GM19455 (cell line): ENCODE data around the gene PRPF31.
A peak's percentile ranks its signal among the peaks of the same experiment; 100 is the strongest.
"Not testable (repeated sequence)": the region's sequence is repeated elsewhere in the genome, so short reads cannot be mapped to it uniquely, and the experiment has no call there.

Experiments
- ATAC-seq: cut with Tn5 transposase; IDR thresholded peaks from one replicate; pipeline ENCODE4 v1.9.1; 2021; ENCODE audit not compliant: unreplicated experiment

PRPF31 gene, protein sequence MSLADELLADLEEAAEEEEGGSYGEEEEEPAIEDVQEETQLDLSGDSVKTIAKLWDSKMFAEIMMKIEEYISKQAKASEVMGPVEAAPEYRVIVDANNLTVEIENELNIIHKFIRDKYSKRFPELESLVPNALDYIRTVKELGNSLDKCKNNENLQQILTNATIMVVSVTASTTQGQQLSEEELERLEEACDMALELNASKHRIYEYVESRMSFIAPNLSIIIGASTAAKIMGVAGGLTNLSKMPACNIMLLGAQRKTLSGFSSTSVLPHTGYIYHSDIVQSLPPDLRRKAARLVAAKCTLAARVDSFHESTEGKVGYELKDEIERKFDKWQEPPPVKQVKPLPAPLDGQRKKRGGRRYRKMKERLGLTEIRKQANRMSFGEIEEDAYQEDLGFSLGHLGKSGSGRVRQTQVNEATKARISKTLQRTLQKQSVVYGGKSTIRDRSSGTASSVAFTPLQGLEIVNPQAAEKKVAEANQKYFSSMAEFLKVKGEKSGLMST

DNA sequence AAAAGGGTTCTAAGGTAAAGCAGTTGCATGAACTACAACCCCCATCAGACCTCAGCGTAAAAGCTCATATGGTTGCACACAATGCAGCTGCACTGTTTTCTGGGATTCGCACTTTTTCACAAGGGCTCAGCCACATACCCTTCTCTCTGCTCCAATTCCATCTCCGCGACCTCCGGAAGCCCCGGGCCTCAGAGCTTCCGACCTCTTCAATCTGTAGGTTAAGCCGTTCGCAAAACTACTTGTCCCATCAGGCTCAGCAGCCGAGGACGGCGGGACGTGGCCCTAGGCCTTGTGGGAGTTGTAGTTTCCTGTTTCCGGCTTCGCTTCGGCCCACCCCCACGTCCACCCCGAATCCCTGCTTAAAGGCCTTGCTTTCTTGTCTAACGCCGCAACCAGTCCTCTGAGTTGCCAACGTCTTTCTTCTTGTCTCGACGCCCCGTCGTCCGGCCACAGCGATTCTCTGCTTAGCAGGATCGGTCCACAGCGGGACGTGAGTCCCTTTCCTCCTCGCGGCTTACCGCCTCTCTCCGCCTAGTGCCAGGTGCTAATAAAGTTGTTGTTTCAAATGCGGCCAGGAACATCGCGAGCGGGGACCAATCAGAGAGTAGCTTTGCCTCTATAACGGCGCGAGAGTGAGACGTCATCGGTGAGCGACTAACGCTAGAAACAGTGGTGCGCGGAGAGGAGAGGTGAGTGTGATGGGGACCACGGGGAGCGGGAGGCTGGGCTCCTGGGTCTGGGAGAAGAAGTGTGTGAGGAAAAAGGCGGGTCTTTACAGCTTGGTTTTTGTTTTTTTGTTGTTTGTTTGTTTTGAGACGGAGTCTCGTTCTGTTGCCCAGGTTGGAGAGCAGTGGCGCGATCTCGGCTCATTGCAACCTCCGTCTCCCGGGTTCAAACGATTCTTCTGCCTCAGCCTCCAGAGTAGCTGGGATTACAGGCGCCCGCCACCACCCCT, at the start of gene PRPF31, which contains the start of gene TFPT:
Gene PRPF31, plus strand, starts transcription at position 646 of the 955 bp plus-strand sequence. CDS start 2,525 bp downstream, outside the sequence.
Gene TFPT, minus strand, starts transcription at position 549 of the 955 bp plus-strand sequence. Its CDS starts 388 bp downstream, at position 161.
- peak; percentile 87 for ATAC-seq

DNA sequence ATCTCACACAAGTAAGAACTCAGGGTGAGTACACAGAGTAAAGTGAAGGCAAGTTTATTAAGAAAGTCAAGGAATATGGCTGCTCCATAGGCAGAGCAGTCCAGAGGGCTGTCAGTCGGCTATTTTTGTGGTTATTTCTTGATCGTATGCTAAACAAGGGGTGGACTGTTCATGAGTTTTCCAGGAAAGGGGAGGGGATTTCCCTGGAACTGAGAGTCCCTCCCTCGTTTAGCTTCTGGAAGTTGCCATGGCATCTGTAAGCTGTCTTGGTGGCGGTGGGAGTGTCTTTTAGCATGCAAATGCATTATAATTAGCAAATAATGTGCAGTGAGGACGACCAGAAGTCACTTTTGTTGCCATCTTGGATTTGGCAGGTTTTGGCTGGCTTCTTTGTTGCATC, 46.1 kb upstream of the PRPF31 start:
- no peak for ATAC-seq

DNA sequence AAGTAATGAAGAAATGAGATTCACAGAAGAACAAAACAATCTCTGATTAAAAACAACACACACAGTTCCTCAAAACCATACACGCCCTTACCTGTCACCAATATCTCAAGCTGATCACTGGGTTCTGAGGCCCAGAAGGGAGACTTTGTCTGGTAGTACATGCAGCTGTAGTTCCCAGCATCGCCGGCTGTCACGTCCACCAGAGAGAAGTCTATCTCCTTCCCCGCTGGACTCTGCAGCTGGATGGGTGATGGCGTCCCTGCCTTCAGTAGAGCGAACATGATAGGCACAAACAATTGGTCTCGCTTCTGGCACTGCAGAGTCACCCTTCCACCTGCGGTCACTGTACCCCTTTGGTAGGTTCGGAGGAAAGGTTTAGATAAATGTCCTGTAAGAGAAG, 41.7 kb upstream of the PRPF31 start:
- ATAC-seq: no peak

DNA sequence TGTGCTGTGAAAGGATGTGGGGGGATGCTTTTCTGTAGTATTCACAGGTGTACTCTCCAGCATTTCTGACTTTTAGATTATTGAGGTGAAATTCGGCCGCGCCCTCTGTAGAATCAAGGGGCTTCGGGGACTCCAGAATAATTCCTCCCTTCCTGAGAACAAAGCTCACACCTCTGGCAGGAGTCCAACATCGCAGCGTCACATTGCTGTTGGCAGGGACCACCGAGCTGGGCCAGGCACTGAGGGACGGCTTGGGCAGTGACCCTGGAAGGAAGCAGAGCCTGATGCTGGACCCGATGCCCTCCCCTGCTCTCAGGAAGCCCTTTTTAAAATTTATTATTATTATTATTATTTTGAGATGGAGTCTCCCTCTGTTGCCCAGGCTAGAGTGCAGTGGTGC, 40.7 kb upstream of the PRPF31 start:
- no peak for ATAC-seq

DNA sequence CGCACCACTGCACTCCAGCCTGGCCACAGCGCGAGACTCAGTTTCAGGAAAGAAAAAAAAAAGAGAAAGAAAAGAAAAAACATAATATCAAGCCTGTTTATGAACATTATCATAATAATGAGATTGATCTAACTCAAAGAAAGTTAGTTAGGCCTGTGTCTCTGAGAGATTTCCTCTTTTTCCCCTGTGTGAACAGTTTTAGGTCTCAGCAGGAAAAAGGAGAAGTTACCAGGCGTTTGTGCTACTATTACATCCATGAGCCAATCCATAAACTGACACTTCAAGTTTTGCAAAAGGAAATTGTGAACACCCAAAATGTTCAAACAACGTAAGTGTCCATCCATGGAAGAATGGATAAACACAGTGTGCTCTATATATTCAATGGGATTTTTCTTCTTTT, 38.2 kb upstream of the PRPF31 start:
- ATAC-seq: no peak

DNA sequence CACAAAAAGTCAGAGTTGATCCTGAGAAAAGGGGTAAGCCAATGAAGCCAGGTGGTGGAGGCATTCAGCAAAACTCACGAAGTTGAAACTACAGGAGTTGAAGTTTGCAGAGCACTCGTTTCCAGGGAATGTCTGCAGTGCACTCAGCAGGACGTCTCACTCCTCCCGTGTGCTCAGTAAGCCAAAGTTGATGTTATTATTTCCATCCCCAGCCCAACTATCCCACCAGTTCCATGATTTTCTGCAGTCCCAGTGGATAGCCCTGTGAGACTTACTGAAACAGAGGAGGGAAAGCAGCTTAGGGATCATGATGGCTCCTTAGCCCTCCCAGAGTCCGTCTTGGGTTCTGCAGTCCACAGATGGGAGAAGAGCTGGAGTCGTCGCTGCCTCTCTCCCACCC, 34.5 kb upstream of the PRPF31 start, which contains the start of gene TARM1:
Gene TARM1, minus strand, starts transcription at position 334 of the 400 bp plus-strand sequence. Its CDS starts 25 bp downstream, at position 309.
- ATAC-seq: no peak

DNA sequence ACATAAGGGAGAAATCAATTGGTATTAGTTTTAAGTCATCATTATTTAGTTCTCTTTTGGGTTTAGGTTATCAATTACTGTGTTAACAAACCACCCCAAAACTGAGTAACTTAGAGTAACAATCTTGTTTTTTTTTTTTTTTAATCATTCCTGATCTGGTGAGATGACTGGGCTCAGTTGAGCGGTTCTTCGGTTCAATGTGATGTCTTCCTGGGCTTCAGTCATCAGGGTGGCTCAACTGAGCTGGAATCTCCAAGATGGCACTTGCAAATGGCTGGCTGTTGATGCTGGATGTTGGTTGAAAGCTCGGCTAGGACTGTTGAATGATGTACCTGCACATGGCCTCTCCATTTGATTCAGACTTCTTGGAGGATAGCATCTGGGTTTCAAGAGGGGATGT, 31.1 kb upstream of the PRPF31 start:
- ATAC-seq: no peak

DNA sequence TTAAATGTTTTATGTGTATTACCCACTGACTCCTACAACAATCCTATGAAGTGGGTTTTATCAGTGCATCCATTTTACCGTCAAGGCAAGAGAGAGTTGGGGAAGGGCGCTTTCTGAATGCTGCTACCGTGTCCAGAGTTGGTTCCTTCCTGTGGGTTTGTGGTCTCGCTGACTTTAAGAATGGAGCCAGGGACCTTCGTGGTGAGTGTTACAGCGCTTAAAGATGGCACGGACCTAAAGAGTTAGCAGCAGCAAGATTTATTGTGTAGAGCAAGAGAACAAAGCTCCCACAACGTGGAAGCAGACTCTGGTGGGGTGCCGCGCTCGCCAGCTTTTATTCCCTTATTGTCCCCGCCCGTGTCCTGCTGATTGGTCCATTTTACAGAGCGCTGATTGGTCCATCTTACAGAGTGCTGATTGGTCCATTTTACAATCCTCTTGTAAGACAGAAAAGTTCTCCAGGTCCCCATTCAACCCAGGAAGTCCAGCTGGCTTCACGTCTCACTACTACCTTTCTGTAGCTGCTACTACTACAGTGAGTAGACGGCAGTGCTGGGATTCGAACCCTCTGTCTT, 21.0 kb upstream of the PRPF31 start:
- ATAC-seq: no peak

DNA sequence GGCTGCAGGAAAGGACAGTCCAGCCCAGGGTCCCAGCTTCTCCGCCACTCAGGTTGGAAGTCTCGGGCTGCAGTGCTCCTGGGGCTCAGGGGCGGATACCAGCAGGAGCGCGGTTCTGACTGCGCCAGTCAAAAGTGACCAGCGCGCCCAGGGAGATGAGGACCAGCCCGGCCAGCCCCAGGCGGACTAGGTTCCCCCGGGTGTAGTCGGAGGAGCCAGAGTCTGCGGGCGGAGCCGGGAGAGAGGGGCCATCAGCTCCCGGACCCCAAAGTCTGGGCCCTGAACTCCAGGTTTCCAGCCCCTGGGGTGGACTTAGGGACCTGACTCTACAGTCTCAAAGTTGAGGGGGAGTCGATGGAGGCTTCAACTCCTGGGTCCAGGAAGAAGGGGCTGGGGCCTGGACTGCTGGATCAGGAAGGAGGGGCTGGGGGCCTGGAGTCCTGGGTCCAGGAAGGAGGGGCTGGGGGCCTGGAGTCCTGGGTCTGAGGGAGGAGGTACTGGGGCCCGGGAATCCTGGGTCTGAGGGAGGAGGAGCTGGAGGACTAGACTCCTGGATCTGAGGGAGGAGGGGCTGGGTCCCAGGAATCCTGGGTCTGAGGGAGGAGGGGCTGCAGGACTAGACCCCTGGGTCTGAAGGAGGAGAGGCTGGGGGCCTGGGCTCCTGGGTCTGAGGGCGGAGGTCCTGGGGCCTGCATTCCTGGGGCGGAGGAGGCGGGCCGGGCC, 20.3 kb upstream of the PRPF31 start:
- ATAC-seq: no peak

DNA sequence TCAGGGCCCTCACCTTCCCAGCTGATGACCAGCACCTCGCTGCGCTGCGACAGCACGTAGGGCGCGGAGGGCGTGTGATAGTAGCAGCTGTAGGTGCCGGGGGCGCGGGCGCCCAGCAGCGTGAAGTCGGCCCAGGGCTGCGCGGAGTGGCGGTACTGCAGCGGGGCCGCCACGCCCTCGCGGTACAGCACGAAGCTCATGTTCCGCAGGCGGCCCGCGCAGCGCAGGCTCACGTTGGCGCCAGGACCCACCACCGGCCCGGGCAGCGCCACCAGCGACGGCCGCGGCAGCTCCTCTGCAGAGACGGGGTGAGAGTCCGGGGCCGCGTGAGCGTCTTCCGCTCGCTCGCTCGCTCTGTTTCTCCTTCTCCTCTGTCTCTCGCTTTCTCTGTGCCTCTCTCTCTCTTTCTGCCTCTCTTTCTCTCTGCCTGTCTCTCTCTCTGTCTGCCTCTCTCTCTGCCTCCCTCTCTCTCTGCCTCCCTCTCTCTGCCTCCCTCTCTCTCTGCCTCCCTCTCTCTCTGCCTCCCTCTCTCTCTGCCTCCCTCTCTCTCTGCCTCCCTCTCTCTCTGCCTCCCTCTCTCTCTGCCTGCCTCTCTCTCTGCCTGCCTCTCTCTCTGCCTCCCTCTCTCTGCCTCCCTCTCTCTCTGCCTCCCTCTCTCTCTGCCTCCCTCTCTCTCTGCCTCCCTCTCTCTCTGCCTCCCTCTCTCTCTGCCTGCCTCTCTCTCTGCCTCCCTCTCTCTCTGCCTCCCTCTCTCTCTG, 19.5 kb upstream of the PRPF31 start:
- not testable (repeated sequence) for ATAC-seq

DNA sequence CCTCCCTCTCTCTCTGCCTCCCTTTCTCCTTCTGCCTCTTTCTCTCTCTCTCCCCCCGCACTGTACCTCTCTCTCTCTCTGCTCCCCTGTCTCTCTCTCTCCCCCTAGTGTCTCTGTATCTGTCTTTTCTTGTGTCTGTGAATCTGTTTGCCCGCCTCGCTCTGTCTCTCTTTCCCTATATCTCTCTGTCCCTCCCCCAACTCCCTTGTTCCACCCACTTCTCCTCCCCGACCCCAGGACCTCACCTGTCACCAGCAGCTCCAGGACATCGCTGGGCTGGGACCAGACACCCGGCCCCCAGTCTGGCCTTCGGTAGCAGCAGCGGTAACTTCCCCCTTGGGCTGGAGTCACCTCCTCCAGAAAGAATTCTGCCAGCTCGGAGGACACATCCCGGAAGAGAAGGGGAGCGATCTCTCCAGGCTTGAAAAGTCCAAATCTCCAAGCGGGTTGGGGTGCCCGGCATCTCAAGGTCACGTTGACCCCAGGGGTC, 18.9 kb upstream of the PRPF31 start:
- ATAC-seq: no peak

DNA sequence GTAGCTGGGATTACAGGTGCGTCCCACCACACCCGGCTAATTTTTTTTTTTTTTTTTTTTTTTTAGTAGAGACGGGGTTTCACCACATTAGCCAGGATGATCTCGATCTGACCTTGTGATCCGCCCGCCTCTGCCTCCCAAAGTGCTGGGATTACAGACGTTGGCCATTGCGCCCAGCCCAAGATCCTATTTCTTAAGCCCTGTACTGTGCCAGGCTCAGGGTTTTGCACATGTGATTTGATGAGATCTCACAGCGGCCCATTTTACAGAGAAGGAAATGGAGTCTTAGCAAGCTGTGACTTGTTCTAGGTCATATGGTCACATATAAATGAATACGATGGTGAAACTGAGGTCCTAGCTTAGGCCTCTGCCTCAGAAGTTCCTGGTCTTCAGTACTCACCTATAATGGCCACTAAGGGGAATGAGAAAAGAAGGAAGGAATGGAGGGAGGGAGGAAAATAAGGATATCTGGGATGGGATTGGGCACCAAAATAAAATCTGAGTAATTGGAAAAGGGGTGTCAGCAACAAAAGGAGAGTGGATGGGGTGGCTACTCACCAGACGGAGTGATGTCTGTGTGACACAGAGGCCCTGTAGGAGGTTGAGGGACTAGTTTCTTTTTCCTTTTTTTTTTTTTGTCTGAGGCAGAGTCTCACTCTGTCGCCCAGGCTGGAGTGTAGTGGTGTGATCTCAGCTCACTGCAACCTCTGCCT, 16.2 kb upstream of the PRPF31 start:
- no peak for ATAC-seq

DNA sequence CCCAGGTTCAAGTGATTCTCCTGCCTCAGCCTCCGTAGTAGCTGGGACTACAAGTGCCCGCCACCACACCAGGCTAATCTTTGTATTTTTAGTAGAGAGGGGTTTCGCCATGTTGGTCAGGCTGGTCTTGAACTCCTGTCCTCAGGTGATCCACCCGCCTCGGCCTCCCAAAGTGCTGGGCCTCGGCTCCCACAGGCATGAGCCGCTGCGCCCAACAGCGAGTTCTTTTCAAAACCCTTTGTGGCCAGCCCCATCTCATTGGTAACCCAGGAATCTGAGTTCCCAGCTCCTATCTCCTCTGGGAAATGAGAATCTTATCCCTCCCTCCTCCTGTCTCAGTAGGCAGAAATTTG, 15.7 kb upstream of the PRPF31 start:
- ATAC-seq: not testable (repeated sequence)

DNA sequence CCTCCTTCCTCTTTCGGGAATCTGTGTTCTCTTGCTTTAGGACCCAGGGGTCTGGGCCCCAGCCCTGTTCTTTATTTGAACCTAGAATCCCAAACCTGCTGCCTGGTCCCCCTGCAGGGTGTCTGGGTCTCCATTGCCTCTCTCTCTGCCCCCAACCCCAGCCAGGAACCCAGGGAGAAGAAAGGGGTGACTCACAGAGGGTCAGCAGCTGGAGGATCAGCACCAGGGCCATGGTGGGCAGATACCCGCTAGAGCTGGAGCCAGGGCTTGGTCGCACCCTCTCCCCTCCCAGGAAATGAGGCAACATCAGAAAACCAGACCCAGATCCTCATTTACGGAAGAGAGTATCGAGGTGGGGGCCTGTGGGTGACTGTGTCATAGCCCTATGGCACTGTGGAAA, 15.0 kb upstream of the PRPF31 start, which contains the start of gene OSCAR:
Gene OSCAR, minus strand, starts transcription at position 243 of the 400 bp plus-strand sequence. Its CDS starts 11 bp downstream, at position 232.
- no peak for ATAC-seq

DNA sequence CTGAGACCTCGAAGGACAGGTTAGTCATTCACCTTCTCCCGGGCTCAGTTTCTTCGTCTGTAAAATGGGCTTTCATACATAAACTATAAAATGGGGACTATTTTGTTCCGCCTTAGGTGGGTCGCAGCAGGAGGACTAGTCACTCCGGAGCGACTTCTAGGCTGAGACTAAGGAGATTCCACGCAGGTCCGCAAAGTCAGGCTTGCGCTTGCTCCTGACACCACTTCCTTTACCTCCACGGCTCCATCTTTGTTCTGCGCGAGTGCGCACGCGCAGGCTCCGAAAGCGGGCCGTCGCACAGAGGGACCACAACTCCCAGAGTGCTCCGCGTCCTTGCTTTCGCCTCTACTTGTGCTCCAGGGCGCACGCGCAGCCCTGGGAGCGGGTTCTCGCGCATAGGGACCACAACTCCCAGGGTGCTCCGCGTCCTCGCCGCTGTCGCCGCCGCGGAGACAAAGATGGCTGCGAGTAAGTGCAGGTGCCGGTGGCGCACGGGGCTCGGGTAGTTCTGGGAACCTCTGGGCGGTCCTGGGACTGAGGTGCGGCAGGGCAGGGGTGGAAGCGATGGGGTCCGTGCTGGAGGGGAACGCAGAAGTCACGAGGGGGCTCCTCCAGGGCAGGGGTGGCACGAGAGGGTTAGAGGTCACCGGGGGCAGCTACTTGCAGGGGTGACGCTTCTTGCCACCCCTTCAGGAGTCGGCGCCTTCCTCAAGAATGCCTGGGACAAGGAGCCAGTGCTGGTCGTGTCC, 13.0 kb upstream of the PRPF31 start, which contains the start of gene NDUFA3:
Gene NDUFA3, plus strand, starts transcription at position 435 of the 749 bp plus-strand sequence. Its CDS starts 24 bp downstream, at position 459.
- ATAC-seq: peak; percentile 85

DNA sequence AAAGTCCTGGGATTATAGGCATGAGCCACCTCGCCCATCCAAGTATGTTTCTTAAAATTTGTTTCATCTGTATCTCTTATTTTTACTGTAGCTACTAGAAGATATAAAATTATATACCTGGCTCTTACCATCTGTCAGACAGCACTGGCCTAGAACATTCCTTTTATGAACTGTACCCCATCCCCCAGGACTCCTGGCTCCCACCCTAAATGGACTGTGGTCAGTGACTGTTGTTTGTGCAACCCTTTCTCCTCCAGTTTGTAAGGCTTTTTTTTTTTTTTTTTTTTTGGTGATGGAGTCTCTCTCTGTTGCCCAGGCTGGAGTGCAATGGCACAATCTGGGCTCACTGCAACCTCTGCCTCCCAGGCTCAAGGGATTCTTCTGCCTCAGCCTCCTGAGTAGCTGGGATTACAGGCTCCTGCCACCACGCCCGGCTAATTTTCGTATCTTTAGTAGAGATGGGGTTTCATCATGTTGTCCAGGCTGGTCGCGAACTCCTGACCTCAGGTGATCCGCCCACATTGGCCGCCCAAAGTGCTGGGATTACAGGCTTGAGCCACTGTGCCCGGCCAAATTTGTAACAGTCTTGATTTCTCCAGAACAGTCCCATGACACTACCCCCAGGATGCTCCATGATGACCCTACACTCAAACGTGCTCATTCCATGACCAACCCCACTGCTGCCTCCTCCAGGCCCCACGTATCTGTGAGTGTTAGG, 10.4 kb upstream of the PRPF31 start:
- ATAC-seq: no peak

DNA sequence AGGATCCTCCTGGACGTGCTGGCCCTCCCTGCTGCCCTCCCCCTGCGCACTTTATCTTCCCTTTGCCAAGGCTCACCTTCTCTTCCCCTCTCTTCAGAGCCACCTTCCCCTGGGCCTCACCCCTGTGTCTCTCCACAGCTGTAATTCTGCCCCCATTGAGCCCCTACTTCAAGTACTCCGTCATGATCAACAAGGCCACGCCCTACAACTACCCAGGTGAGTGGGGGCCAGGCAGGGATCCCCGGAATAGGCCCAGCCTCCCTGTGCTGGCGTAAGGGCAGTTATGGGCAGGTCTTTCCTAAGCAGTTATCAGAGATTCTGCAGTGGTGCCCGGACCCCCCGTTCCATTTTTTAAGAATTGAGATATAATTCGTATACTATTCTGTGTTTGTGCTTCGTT, 9.8 kb upstream of the PRPF31 start:
- ATAC-seq: no peak
